HG03039 (cell line): ENCODE measurements around the gene TACO1.

Experiments used
- ATAC-seq: cut with Tn5 transposase; IDR thresholded peaks from one replicate; pipeline ENCODE4 v1.9.1; 2021; ENCODE audit warnings: mild to moderate bottlenecking, moderate library complexity; ENCODE audit not compliant: unreplicated experiment

Gene TACO1

GRCh38 chr17:63598281-63598680 is 2.4 kb upstream of the TACO1 start:
- ATAC-seq: no peak

- ATAC-seq: peak; percentile 20
These were observed 1.0 kb downstream of the TACO1 start for GRCh38 chr17:63601439-63602371.

- no peak for ATAC-seq
These were observed 9.3 kb downstream of the TACO1 start for GRCh38 chr17:63609816-63610573.

- ATAC-seq: no peak
These were observed 10.2 kb downstream of the TACO1 start for GRCh38 chr17:63610854-63611253.

GRCh38 chr17:63611354-63611753 is 10.7 kb downstream of the TACO1 start:
- no peak for ATAC-seq

- ATAC-seq: no peak
These were observed 13.0 kb downstream of the TACO1 start for GRCh38 chr17:63613663-63614062.

GRCh38 chr17:63621229-63621683 is 20.6 kb downstream of the TACO1 start:
- ATAC-seq: no peak

- peak; percentile 84 for ATAC-seq
These were observed 21.2 kb downstream of the TACO1 start, which contains the start of gene MAP3K3 for GRCh38 chr17:63621684-63622573. TSS of gene MAP3K3 (plus strand) at chr17:63622417. CDS start at chr17:63622760, 343 bp downstream.

- peak; percentile 25 for ATAC-seq
These were observed 22.1 kb downstream of the TACO1 start for GRCh38 chr17:63622574-63623390.

- ATAC-seq: no peak
These were observed 23.3 kb downstream of the TACO1 start for GRCh38 chr17:63623786-63624530.

- ATAC-seq: no peak
These were observed 23.8 kb downstream of the TACO1 start for GRCh38 chr17:63624531-63624880.

- ATAC-seq: no peak
These were observed 26.0 kb downstream of the TACO1 start for GRCh38 chr17:63626551-63627180.

GRCh38 chr17:63629627-63630026 is 28.9 kb downstream of the TACO1 start:
- no peak for ATAC-seq

GRCh38 chr17:63631062-63631461 is 30.4 kb downstream of the TACO1 start:
- ATAC-seq: no peak

GRCh38 chr17:63631626-63632025 is 30.9 kb downstream of the TACO1 start:
- ATAC-seq: no peak

- no peak for ATAC-seq
These were observed 33.0 kb downstream of the TACO1 start for GRCh38 chr17:63633742-63634141.

- no peak for ATAC-seq
These were observed 33.5 kb downstream of the TACO1 start for GRCh38 chr17:63634163-63634562.

- no peak for ATAC-seq
These were observed 34.1 kb downstream of the TACO1 start for GRCh38 chr17:63634816-63635215.

GRCh38 chr17:63635290-63635689 is 34.6 kb downstream of the TACO1 start:
- ATAC-seq: no peak
